Amniotic stem cell (primary cell): ENCODE data around the gene GRM4.
"Not testable (repeated sequence)": the region's sequence is repeated elsewhere in the genome, so short reads cannot be mapped to it uniquely, and the experiment has no call there.

Experiments
- DNase-seq: peaks from one replicate; lab custom pipeline; 2025; lab: John Stamatoyannopoulos, UW

Gene GRM4

GRCh38 chr6:34146021-34146782, at the start of gene GRM4:
Gene GRM4, minus strand, starts transcription at chr6:34146087. Its CDS starts 12,591 bp downstream, at chr6:34133496.
- no peak for DNase-seq

GRCh38 chr6:34194772-34195171, 48.9 kb upstream of the GRM4 start:
- DNase-seq, result no peak

GRCh38 chr6:34190504-34191122, 44.7 kb upstream of the GRM4 start:
- no peak for DNase-seq

- DNase-seq, result no peak
Measured at GRCh38 chr6:34189806-34190503, 44.1 kb upstream of the GRM4 start.

GRCh38 chr6:34184726-34185125, 38.8 kb upstream of the GRM4 start:
- not testable (repeated sequence) for DNase-seq

- DNase-seq, result no peak
Measured at GRCh38 chr6:34182751-34183531, 37.1 kb upstream of the GRM4 start.

- DNase-seq, result no peak
Measured at GRCh38 chr6:34181908-34182307, 36.0 kb upstream of the GRM4 start.

GRCh38 chr6:34179106-34179720, 33.3 kb upstream of the GRM4 start:
- no peak for DNase-seq

- DNase-seq, result no peak
Measured at GRCh38 chr6:34178357-34179105, 32.6 kb upstream of the GRM4 start.

- no peak for DNase-seq
Measured at GRCh38 chr6:34177181-34177591, 31.3 kb upstream of the GRM4 start.

- DNase-seq, result no peak
Measured at GRCh38 chr6:34176261-34177031, 30.6 kb upstream of the GRM4 start.

GRCh38 chr6:34174846-34175399, 29.0 kb upstream of the GRM4 start:
- no peak for DNase-seq

- no peak for DNase-seq
Measured at GRCh38 chr6:34172961-34173775, 27.3 kb upstream of the GRM4 start.

GRCh38 chr6:34170346-34170745, 24.5 kb upstream of the GRM4 start:
- no peak for DNase-seq

- DNase-seq, result no peak
Measured at GRCh38 chr6:34169897-34170296, 24.0 kb upstream of the GRM4 start.

GRCh38 chr6:34161857-34162515, 16.1 kb upstream of the GRM4 start:
- no peak for DNase-seq

- DNase-seq, result no peak
Measured at GRCh38 chr6:34159844-34160243, 14.0 kb upstream of the GRM4 start.

- no peak for DNase-seq
Measured at GRCh38 chr6:34158876-34159275, 13.0 kb upstream of the GRM4 start.

- DNase-seq, result no peak
Measured at GRCh38 chr6:34157851-34158250, 12.0 kb upstream of the GRM4 start.
